NT2/D1 (cell line): ENCODE results near the gene PLXDC2.

Experiments
- SUZ12 ChIP-seq: IDR thresholded peaks from 2 replicates; pipeline ENCODE4 v1.6.1; 2011; ENCODE audit not compliant: insufficient read length, insufficient read depth; ENCODE audit errors: extremely low read depth
- YY1 ChIP-seq: IDR thresholded peaks from 2 replicates; pipeline ENCODE4 v1.6.1; 2011; ENCODE audit not compliant: insufficient read length, insufficient read depth

DNA sequence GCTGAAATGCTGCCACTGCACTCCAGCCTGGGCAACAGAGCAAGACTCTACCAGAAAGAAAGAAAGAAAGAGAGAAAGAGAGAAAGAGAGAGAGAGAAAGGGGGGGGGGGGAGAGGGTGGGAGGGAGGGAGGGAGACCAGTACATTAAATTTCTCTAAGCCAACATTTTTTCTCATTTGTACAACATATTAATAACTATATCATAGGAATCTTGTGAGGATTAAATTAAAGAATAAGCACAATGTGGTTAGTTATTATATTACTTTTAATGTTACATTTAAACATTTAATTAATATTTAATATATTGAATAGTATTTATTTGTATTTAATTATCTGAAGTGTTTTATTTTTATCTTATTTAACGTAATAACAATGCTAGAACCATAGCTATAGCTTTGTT, 53.1 kb downstream of the PLXDC2 start:
- TF ChIP-seq SUZ12 (no peak), YY1 (no peak)
